Brain microvascular endothelial cell (primary cell): ENCODE results near the gene OR52W1.

ENCODE experiments used
- DNase-seq: peaks from one replicate; pipeline ENCODE4 v3.0.0-alpha.2; 2020
- H3K27ac ChIP-seq: fragments of 250-450 bp; sonication (Bioruptor Pico); 2 replicates; pipeline ENCODE4 v1.5.1; 2020; ENCODE audit warnings: mild to moderate bottlenecking, moderate library complexity
- H3K27me3 ChIP-seq: fragments of 250-450 bp; sonication (Bioruptor Pico); replicated peaks from 2 replicates; pipeline ENCODE4 v1.5.1; 2020; ENCODE audit warnings: mild to moderate bottlenecking
- H3K36me3 ChIP-seq: fragments of 250-450 bp; sonication (Bioruptor Pico); replicated peaks from 2 replicates; pipeline ENCODE4 v1.5.1; 2020; ENCODE audit warnings: mild to moderate bottlenecking
- H3K4me3 ChIP-seq: 2 replicates; pipeline ENCODE4 v1.5.1; 2011; ENCODE audit warnings: low read depth, mild to moderate bottlenecking, control low read depth, low read length, moderate library complexity
- in situ Hi-C: cut with HindIII; loops from 2 replicates; pipeline ENCODE4 v1.10.0; 2017; ENCODE audit warnings: low sequenced_read_pairs, low pct_ligation_motif_present
- TF ChIP-seq, protein P1 (sequence below): IDR thresholded peaks from 2 replicates; pipeline ENCODE4 v1.5.1; 2011; ENCODE audit warnings: low read depth, mild to moderate bottlenecking, moderate library complexity, low read length, control low read depth, inconsistent platforms; ENCODE audit errors: missing control alignments

The OR52W1 gene

DNA sequence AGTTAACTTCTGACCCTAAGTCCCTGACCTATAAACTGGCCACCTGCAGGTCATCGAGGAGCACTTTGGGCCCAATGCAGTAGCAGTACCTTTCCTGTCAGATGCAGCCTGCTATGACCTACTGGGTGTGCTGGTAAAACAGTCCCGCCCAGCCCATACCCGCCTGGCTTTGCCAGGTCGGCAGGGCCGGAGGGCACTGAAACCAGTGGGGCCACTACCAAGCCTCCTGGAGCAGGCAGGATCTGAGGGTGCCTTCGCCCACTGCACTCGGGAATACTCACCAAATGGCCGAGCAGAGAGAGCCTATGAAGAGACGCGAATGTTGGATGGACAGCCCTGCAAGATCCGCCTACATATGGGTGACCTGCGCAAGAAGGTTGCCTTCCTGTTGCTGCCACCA, 10.8 kb downstream of the OR52W1 start:
- Histone ChIP-seq H3K36me3 (peaks cover 24% of the 10 kb centered on the region), H3K27me3 (no peaks in the 10 kb centered on the region), H3K4me3 (no peak overlapping the region), H3K27ac (no peak overlapping the region)
- TF ChIP-seq, protein P1, sequence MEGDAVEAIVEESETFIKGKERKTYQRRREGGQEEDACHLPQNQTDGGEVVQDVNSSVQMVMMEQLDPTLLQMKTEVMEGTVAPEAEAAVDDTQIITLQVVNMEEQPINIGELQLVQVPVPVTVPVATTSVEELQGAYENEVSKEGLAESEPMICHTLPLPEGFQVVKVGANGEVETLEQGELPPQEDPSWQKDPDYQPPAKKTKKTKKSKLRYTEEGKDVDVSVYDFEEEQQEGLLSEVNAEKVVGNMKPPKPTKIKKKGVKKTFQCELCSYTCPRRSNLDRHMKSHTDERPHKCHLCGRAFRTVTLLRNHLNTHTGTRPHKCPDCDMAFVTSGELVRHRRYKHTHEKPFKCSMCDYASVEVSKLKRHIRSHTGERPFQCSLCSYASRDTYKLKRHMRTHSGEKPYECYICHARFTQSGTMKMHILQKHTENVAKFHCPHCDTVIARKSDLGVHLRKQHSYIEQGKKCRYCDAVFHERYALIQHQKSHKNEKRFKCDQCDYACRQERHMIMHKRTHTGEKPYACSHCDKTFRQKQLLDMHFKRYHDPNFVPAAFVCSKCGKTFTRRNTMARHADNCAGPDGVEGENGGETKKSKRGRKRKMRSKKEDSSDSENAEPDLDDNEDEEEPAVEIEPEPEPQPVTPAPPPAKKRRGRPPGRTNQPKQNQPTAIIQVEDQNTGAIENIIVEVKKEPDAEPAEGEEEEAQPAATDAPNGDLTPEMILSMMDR: no peak
- in situ Hi-C loops: no loop called here
- no peak for DNase-seq

DNA sequence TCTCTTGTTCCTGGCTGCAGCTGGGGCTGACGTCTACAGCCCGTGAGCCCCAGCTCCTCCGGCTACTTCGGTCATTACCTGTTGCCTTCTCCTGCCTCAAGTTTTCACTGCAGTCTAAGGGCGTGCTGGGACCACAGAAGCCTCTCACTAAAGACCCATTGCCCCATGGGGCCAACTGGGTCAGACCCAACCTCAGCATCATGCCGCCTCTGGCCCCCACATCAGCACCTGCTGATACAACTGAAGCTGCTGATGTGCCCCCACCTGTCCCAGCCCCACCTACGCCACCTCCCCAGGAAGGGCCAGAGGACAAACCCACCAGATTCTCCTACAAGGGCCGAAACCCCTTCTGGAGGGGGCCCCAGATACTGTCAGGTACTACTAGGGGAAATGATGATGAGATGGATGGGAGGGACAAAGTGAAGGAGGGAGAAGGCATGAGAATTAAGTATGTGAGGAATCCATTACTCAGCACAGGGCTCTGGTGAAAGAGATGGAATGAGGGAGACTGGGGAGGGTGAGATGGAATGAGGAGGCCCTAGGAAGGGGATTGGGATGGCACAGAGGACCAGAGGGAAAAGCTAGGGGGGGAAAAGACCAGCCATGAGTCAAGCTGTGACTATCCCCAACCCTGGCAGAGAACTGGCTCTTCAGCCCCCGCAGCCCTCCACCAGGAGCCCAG, 11.4 kb downstream of the OR52W1 start:
- peaks cover 26% of the 10 kb centered on the region for H3K36me3 ChIP-seq
- DNase-seq: no peak
- TF ChIP-seq, protein P1: no peak
- no peak overlapping the region for H3K4me3 ChIP-seq
- no peak overlapping the region for H3K27ac ChIP-seq
- H3K27me3 ChIP-seq: no peaks in the 10 kb centered on the region
- in situ Hi-C loops: no loop called here

DNA sequence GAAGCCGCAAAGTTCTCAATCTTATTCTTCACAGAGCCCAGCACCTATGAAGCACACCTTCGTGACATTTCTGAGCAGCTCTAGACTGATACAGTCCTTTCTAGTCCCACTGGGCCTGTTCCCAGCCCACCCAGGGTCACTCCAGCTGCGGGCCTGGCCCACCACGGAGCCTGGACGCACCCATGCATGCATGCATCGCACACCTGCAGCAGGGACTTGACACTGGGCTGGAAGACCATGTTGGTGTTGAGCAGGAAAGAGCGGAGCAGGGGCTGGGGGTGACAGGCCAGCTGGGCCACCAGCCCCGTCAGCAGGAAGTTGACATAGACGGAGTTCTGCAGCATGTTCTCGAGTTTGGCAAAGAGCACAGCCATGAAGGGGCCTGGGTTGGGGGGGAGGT, 15.5 kb downstream of the OR52W1 start:
- Histone ChIP-seq H3K36me3 (peaks cover 52% of the 10 kb centered on the region), H3K4me3 (no peak overlapping the region), H3K27ac (no peak overlapping the region), H3K27me3 (no peaks in the 10 kb centered on the region)
- no peak for DNase-seq
- TF ChIP-seq, protein P1: no peak
- in situ Hi-C loops: no loop called here

DNA sequence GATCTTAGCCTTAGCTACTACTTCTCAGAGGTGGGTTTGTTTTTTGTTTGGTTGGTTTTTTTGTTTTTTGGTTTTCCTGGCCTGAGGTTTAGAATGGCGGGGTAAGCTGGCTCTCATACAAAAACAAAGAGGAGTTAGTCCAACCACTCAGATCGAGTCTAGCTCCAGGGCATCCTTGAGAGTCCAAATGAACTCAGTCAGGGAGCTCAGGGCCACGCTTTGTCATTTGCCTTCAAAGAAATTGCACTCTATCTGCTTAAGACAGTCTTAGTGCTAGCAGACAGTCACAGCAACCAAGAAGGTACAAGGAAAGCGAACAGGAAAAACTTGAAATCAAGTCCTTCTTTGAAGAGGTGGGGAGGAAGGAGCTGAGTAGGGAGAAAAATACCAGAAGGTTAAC, 17.5 kb downstream of the OR52W1 start:
- no peak overlapping the region for H3K4me3 ChIP-seq
- no peaks in the 10 kb centered on the region for H3K27me3 ChIP-seq
- H3K27ac ChIP-seq: no peak overlapping the region
- in situ Hi-C loops: no loop called here
- DNase-seq: no peak
- peaks cover 45% of the 10 kb centered on the region for H3K36me3 ChIP-seq
- TF ChIP-seq, protein P1: no peak

DNA sequence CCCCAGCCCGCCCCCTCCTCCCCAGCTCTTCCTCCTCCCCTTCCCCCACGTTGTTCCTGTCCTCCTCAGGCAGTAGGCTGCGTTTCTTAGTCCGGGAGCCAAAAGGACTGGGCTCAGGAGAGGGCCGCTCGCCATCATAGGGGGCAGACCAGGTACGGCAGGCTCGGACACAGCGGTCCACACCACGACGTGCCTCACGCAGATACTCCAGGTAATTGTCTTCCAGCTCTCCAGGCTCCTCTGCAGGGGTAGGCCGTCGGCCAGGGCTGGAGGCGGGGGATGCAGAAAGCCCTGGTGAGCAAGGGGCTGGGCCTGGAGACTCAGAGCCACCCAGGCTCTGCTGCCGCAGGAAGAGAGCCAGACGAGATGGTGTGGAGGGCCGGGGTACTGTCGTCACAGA, 18.7 kb downstream of the OR52W1 start:
- peaks cover 54% of the 10 kb centered on the region for H3K36me3 ChIP-seq
- no peak for DNase-seq
- TF ChIP-seq, protein P1: no peak
- no peak overlapping the region for H3K4me3 ChIP-seq
- in situ Hi-C loops: no loop called here
- H3K27ac ChIP-seq: no peak overlapping the region
- H3K27me3 ChIP-seq: no peaks in the 10 kb centered on the region

DNA sequence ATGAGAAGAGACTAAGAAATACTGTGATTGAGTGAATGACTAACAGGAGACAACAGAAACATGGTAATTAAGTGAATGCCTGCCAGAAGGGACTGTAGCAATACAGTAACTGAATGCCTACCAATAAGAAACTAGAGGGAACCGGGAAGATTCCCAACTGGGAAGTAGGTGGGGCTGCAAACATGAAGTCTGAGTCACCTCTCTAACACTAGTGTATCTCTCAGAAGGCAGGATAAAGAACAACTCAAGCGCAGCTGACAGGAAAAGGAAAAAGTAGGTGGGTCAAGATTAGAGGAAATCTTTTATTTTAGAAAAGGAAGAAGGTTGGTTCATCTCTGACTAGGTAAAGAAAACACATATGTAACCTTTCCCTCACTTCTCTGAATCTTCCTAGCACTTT, 20.3 kb downstream of the OR52W1 start:
- DNase-seq: peak; percentile 76
- TF ChIP-seq, protein P1: no peak
- in situ Hi-C loops: no loop called here
- no peaks in the 10 kb centered on the region for H3K27me3 ChIP-seq
- no peak overlapping the region for H3K4me3 ChIP-seq
- H3K27ac ChIP-seq: no peak overlapping the region
- H3K36me3 ChIP-seq: peaks cover 51% of the 10 kb centered on the region
